ENCODE data around the gene PTPN4. TPM values are rescaled to one million over a fixed set of nuclear protein-coding genes. Genes with fewer than 3 reads are reported as not detected.

Gene PTPN4
- total and polyA plus RNA-seq, 9 of the 15 experiments (the other 6 are each of a cell fraction or from before 2014, with no cell fraction given) = 5.0 to 32.8 (median 27.3) TPM

- ChIA-PET POLR2A (interaction anchor here (1.8 kb wide), 1 partner anchor 9 kb away, joined by 4 read pairs; no protein-coding TSS in a partner anchor), CTCF (ENCODE audit: low intra/inter-chr PET ratio) (no interaction called here)
- Histone ChIP-seq H3K9me1 (ENCODE audit: control insufficient read depth, insufficient read depth, low read length) (no peaks in the 10 kb centered on the region), H3K4me1 (replicated peaks in 1 of 2; ENCODE audit: control insufficient read depth in 2 of 2, insufficient read depth in 2 of 2, low read length in 2 of 2) (no peaks in the 10 kb centered on the region), H3K79me2 (ENCODE audit: control insufficient read depth, insufficient read depth, low read length) (peaks cover 28% of the 10 kb centered on the region; the same call in 2 of the 3 replicates), H4K20me1 (replicated peaks; ENCODE audit: control insufficient read depth, insufficient read depth, low read length) (no peaks in the 10 kb centered on the region), H3K36me3 (ENCODE audit: control insufficient read depth, insufficient read depth, low read length) (no peaks in the 10 kb centered on the region), H3K9ac (ENCODE audit: insufficient read depth in 1 of 2, low read depth in 2 of 2, low read length in 2 of 2) (no peak overlapping the region), H3K27me3 (ENCODE audit: control insufficient read depth in 2 of 2, insufficient read depth in 2 of 2, low read length in 2 of 2) (no peaks in the 10 kb centered on the region), H3K9me3 (replicated peaks; ENCODE audit: control insufficient read depth, insufficient read depth, low read depth, low read length) (no peaks in the 10 kb centered on the region), H3K4me2 (ENCODE audit: insufficient read depth, low read length) (no peak overlapping the region), H3K4me3 (no peak overlapping the region), H2AFZ (ENCODE audit: low read depth, low read length) (no peak overlapping the region), H3K27ac (ENCODE audit: extremely low read depth, low read depth, low read length) (no peak overlapping the region)
- 80% methylated on average over 5 of the region's 5 CpGs for WGBS (ENCODE audit: insufficient coverage, low coverage, missing lambda C conversion rate)
- ATAC-seq = no peak
- no peak for TF ChIP-seq SUPT5H (IDR thresholded peaks at IDR 0.05)
- no peak for TF ChIP-seq MAFF (IDR thresholded peaks at IDR 0.05; ENCODE audit: low read length)
- no peak for TF ChIP-seq U2AF2 (optimal IDR thresholded peaks at IDR 0.05; ENCODE audit: low read depth, low read length)
- TF ChIP-seq FOXA3 (CRISPR knock-in tag; conservative IDR thresholded peaks at IDR 0.05 in 1 of 2, IDR thresholded peaks at IDR 0.05 in 1 of 2) = no peak
- TF ChIP-seq HNRNPK (IDR thresholded peaks at IDR 0.05; ENCODE audit: low read depth, low read length, poor library complexity, severe bottlenecking) = no peak
- no peak for TF ChIP-seq FOXP1 (CRISPR knock-in tag; IDR thresholded peaks at IDR 0.05)
- no peak for TF ChIP-seq ZBTB11 (CRISPR knock-in tag; IDR thresholded peaks at IDR 0.05)
- no peak for TF ChIP-seq CLOCK (CRISPR knock-in tag; IDR thresholded peaks at IDR 0.05; ENCODE audit: borderline replicate concordance)
- BruUV-seq (replicated peaks) = no TSS peak
- intact Hi-C loops (cut with micrococcal nuclease) = no loop called here
- FAIRE-seq = no peak
- in situ Hi-C loops (cut with MboI) = no loop called here
- no peak for DNase-seq (ENCODE audit: extremely low read depth in 1 of 4, low spot score in 3 of 4)
Observed at GRCh38 chr2:119784876-119785275, 25.2 kb downstream of the PTPN4 start.

All from K562 (cell line).